K562 (cell line): ENCODE data around the gene POLR2L. TPM values are rescaled to one million over a fixed set of nuclear protein-coding genes. Genes with fewer than 3 reads are reported as not detected.

Source experiments
- CBFB ChIP-seq: sonication (generic); formaldehyde crosslinking; IDR thresholded peaks from 2 replicates; pipeline ENCODE4 v1.4.0; 2020; ENCODE audit warnings: mild to moderate bottlenecking, missing genetic modification reagents
- ESRRA ChIP-seq: fragments of 450-650 bp; IDR thresholded peaks from 2 replicates; pipeline ENCODE4 v1.6.1; 2014; ENCODE audit warnings: low read depth, mild to moderate bottlenecking, moderate library complexity, borderline replicate concordance
- HDAC8 ChIP-seq: fragments of 450-650 bp; IDR thresholded peaks from 2 replicates; pipeline ENCODE4 v1.6.1; 2016; ENCODE audit warnings: mild to moderate bottlenecking, missing genetic modification characterization, moderate library complexity, missing compliant biosample characterization
- LARP7 ChIP-seq: fragments of 450-650 bp; IDR thresholded peaks from 2 replicates; pipeline ENCODE4 v1.6.1; 2016
- MEIS2 ChIP-seq: fragments of 450-650 bp; IDR thresholded peaks from 2 replicates; pipeline ENCODE4 v1.6.1; 2014; ENCODE audit warnings: mild to moderate bottlenecking; ENCODE audit not compliant: partially characterized antibody
- MTA3 ChIP-seq: fragments of 450-650 bp; formaldehyde crosslinking; IDR thresholded peaks from 2 replicates; pipeline ENCODE4 v1.6.1; 2017; ENCODE audit warnings: mild to moderate bottlenecking, borderline replicate concordance
- NCOA6 ChIP-seq: fragments of 450-650 bp; IDR thresholded peaks from 2 replicates; pipeline ENCODE4 v1.6.1; 2017; ENCODE audit warnings: mild to moderate bottlenecking
- THRAP3 ChIP-seq: fragments of 450-650 bp; IDR thresholded peaks from 2 replicates; pipeline ENCODE4 v1.6.1; 2016; ENCODE audit warnings: mild to moderate bottlenecking, inconsistent platforms, borderline replicate concordance
- ZNF224 ChIP-seq: sonication (generic); formaldehyde crosslinking; IDR thresholded peaks from 2 replicates; pipeline ENCODE4 v1.8.0; 2022; ENCODE audit warnings: mild to moderate bottlenecking, missing genetic modification reagents
- ZNF23 ChIP-seq: fragments of 250-450 bp; sonication (Bioruptor Pico); IDR thresholded peaks from 2 replicates; pipeline ENCODE4 v1.4.0; 2020; ENCODE audit warnings: mild to moderate bottlenecking
- ZNF263 ChIP-seq: sonication (generic); formaldehyde crosslinking; IDR thresholded peaks from 2 replicates; pipeline ENCODE4 v1.8.0; 2022; ENCODE audit warnings: mild to moderate bottlenecking, missing genetic modification reagents, borderline replicate concordance
- ZZZ3 ChIP-seq: fragments of 450-650 bp; IDR thresholded peaks from 2 replicates; pipeline ENCODE4 v1.6.1; 2016; ENCODE audit warnings: antibody characterized with exemption, mild to moderate bottlenecking, moderate library complexity
- polyA plus RNA-seq, 8 experiments: library from polyadenylated mRNA; depleted of rRNA in 4 of 8; stranded (reverse) in 5 of 8; unstranded in 3 of 8; fragments of >200 nt; fragmentation: Nextera tagmentation in 2 of 8; fragmentation: Illumina TruSeq in 1 of 8; extraction: Ambion mirVana in 2 of 8; extraction: Trizol in 1 of 8; gene quantifications; 2 replicates each; pipeline versions ENCODE4 v1.2.1 to v1.2.3, GENCODE V29; 2011 to 2014; ENCODE audit warnings: inconsistent platforms in 1 of 8, missing spikeins in 1 of 8
- total RNA-seq, 7 experiments: library from RNA; depleted of rRNA in 6 of 7; stranded (reverse); fragments of >200 nt in 6 of 7; fragmentation: Illumina TruSeq in 2 of 7; extraction: Trizol in 2 of 7; gene quantifications; 2 replicates each; pipeline versions ENCODE4 v1.2.1 to v1.2.3, GENCODE V29; 2011 to 2021; ENCODE audit warnings: low replicate concordance in 1 of 7
- TF ChIP-seq, protein P1 (sequence below), 2 experiments: fragments of 450-650 bp; formaldehyde crosslinking in 1 of 2; IDR thresholded peaks; 2 replicates each; pipeline versions ENCODE4 v1.4.0 to v1.6.1; 2014 to 2020; ENCODE audit warnings: mild to moderate bottlenecking in 2 of 2, borderline replicate concordance in 1 of 2, low read depth in 1 of 2
- TF ChIP-seq, protein P2 (sequence below): fragments of 450-650 bp; formaldehyde crosslinking; IDR thresholded peaks from 2 replicates; pipeline ENCODE4 v1.4.0; 2022; ENCODE audit warnings: missing genetic modification characterization
- TF ChIP-seq, protein P3 (sequence below), 2 experiments: fragments of 450-650 bp; IDR thresholded peaks; 2 replicates each; pipeline ENCODE4 v1.6.1; 2018; ENCODE audit warnings: mild to moderate bottlenecking in 2 of 2, low read depth in 1 of 2; ENCODE audit not compliant: partially characterized antibody in 2 of 2

Gene POLR2L
- total and polyA plus RNA-seq, 9 of the 15 experiments (the other 6 are each of a cell fraction or from before 2014, with no cell fraction given) = 38.3 to 688 (median 108) TPM

DNA sequence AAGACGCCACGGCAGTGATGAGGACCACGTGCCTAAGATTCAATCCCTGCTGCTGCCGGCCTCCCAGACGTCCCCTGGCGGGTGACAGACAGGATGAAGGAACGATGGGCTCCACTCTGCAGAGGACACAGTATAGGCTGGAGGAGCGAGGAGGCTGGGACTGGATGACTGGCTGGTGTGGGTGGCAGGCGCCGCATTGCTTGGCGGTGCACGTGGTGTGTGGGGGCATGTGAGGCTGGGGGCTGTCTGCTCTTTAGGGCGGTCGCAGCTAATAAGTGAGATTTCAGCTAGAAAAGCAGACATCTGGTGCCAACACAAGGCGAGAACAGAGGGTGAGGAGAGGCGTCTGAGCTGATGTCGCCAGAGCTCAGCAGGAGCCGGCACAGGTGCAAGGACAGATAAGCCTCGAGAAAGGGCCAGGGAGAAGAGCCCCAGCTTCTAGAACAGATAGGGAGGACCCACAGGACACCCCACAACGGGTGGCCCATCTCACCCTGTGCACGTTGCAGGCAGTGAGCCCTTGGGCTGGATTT lies 33.5 kb upstream of the POLR2L start (continued):
- TF ChIP-seq, protein P1, sequence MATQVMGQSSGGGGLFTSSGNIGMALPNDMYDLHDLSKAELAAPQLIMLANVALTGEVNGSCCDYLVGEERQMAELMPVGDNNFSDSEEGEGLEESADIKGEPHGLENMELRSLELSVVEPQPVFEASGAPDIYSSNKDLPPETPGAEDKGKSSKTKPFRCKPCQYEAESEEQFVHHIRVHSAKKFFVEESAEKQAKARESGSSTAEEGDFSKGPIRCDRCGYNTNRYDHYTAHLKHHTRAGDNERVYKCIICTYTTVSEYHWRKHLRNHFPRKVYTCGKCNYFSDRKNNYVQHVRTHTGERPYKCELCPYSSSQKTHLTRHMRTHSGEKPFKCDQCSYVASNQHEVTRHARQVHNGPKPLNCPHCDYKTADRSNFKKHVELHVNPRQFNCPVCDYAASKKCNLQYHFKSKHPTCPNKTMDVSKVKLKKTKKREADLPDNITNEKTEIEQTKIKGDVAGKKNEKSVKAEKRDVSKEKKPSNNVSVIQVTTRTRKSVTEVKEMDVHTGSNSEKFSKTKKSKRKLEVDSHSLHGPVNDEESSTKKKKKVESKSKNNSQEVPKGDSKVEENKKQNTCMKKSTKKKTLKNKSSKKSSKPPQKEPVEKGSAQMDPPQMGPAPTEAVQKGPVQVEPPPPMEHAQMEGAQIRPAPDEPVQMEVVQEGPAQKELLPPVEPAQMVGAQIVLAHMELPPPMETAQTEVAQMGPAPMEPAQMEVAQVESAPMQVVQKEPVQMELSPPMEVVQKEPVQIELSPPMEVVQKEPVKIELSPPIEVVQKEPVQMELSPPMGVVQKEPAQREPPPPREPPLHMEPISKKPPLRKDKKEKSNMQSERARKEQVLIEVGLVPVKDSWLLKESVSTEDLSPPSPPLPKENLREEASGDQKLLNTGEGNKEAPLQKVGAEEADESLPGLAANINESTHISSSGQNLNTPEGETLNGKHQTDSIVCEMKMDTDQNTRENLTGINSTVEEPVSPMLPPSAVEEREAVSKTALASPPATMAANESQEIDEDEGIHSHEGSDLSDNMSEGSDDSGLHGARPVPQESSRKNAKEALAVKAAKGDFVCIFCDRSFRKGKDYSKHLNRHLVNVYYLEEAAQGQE (IDR thresholded peaks at IDR 0.05; ENCODE audit: borderline replicate concordance) = no peak
- TF ChIP-seq, protein P1 (CRISPR knock-in tag; IDR thresholded peaks at IDR 0.05; ENCODE audit: low read depth) = no peak
- TF ChIP-seq THRAP3 (no peak), MEIS2 (peak; percentile 39), ZNF23 (CRISPR knock-in tag) (no peak), ZNF224 (CRISPR knock-in tag) (no peak), CBFB (CRISPR knock-in tag) (no peak), ZNF263 (peak; percentile 71; the same call in 1 of the 2 replicates), ESRRA (no peak), MTA3 (no peak), LARP7 (no peak), NCOA6 (no peak), HDAC8 (no peak), ZZZ3 (no peak)
- TF ChIP-seq, protein P2, sequence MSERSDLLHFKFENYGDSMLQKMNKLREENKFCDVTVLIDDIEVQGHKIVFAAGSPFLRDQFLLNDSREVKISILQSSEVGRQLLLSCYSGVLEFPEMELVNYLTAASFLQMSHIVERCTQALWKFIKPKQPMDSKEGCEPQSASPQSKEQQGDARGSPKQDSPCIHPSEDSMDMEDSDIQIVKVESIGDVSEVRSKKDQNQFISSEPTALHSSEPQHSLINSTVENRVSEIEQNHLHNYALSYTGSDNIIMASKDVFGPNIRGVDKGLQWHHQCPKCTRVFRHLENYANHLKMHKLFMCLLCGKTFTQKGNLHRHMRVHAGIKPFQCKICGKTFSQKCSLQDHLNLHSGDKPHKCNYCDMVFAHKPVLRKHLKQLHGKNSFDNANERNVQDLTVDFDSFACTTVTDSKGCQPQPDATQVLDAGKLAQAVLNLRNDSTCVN (CRISPR knock-in tag) = no peak
- TF ChIP-seq, protein P3, sequence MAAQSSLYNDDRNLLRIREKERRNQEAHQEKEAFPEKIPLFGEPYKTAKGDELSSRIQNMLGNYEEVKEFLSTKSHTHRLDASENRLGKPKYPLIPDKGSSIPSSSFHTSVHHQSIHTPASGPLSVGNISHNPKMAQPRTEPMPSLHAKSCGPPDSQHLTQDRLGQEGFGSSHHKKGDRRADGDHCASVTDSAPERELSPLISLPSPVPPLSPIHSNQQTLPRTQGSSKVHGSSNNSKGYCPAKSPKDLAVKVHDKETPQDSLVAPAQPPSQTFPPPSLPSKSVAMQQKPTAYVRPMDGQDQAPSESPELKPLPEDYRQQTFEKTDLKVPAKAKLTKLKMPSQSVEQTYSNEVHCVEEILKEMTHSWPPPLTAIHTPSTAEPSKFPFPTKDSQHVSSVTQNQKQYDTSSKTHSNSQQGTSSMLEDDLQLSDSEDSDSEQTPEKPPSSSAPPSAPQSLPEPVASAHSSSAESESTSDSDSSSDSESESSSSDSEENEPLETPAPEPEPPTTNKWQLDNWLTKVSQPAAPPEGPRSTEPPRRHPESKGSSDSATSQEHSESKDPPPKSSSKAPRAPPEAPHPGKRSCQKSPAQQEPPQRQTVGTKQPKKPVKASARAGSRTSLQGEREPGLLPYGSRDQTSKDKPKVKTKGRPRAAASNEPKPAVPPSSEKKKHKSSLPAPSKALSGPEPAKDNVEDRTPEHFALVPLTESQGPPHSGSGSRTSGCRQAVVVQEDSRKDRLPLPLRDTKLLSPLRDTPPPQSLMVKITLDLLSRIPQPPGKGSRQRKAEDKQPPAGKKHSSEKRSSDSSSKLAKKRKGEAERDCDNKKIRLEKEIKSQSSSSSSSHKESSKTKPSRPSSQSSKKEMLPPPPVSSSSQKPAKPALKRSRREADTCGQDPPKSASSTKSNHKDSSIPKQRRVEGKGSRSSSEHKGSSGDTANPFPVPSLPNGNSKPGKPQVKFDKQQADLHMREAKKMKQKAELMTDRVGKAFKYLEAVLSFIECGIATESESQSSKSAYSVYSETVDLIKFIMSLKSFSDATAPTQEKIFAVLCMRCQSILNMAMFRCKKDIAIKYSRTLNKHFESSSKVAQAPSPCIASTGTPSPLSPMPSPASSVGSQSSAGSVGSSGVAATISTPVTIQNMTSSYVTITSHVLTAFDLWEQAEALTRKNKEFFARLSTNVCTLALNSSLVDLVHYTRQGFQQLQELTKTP (IDR thresholded peaks at IDR 0.05; ENCODE audit: low read depth in 1 of 2, partially characterized antibody in 2 of 2) = no peak
